ENCODE data around the gene ABHD16B. TPM values are rescaled to one million over a fixed set of nuclear protein-coding genes. Genes with fewer than 3 reads are reported as not detected.

Gene ABHD16B
- total and polyA plus RNA-seq, 2 experiments from 2014 or later, result not detected

- no peak for TF ChIP-seq ETS1 (IDR thresholded peaks at IDR 0.05)
- TF ChIP-seq NANOG (IDR thresholded peaks at IDR 0.05; ENCODE audit: borderline replicate concordance), result no peak
- TF ChIP-seq CTCF (conservative IDR thresholded peaks at IDR 0.05; ENCODE audit: low read depth in 2 of 2), result no peak
- no peak for TF ChIP-seq ZNF462 (CRISPR knock-in tag; IDR thresholded peaks at IDR 0.05)
Observed at GRCh38 chr20:63854069-63854765, 7.1 kb upstream of the ABHD16B start (continued).
